Measurements from ENCODE around the gene MTCL3.

MTCL3 gene

DNA sequence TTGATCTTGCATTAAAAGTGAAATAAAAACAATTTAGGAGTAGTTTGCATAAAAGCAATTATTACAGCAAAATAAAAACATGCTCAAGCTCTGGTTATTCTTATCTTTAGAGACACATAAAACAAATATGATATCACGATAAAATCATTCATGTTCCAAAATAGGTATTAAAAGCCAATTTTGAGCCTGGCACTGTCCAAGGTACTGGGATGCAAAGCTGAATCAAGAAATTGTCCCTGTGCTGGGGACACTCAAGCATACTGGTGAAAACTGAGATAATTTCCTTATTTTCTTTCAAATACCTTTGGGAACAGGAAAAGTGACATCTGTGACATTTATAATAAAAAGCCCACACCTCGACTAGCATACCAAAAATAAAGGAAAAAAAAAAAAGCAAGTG is 931 bp upstream of the MTCL3 start:
- no peaks in the 10 kb centered on the region for H3K36me3 ChIP-seq
- no peak overlapping the region for H3K4me3 ChIP-seq
- no peak overlapping the region for H3K27ac ChIP-seq
- no peaks in the 10 kb centered on the region for H3K4me1 ChIP-seq
- H3K27me3 ChIP-seq, result no peaks in the 10 kb centered on the region
- DNase-seq, result peak in 1 of 2 experiments; percentile 41
- 0 out of 2 replicates have a peak, but pooled peaks cover 2% of the 10 kb centered on the region for H3K9me3 ChIP-seq (replicated peaks)

DNA sequence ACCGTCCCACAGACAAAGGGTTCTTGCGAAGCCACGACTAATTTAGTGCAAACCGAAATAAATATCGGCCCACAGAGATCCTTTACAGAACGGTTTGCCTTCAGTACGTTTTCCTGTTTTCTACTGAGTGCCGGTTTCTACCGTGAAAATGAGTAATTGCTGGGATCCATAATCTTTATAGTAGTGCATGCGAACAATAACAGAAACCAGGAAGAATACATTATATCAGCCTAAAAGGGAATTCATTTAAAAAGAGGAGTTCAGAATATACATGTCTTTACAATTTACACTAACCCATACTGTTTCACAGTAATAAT is 292 bp upstream of the MTCL3 start:
- H3K36me3 ChIP-seq, result no peaks in the 10 kb centered on the region
- H3K4me1 ChIP-seq, result no peaks in the 10 kb centered on the region
- H3K4me3 ChIP-seq, result peak overlapping the region; percentile 47
- no peaks in the 10 kb centered on the region for H3K27me3 ChIP-seq
- no peak for DNase-seq
- peak overlapping the region; percentile 45 for H3K27ac ChIP-seq
- 0 out of 2 replicates have a peak, but pooled peaks cover 2% of the 10 kb centered on the region for H3K9me3 ChIP-seq (replicated peaks)

DNA sequence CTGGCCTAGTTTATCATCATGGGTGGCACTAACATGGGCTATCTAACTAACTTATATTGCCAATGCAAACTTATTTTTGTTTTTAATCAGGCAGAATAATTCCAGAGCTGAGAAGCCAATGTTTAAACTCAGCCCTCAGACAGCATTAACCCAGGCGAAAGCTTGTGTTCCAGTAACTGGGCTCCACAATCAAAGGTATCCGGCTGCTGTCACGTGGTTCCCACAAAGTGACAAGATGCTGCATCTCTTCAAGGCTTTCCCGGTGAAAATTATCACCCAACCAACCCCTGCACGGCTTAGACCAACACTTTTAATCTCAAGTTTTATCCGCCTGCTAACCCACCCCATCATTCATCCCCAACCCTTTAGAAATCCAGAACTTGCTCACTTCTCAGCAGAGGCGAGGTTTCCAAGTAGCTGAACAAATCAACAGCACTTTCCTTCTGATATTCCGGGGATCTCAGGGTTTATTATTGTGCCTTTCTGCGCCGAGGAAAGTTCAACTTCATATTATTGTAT is 885 bp downstream of the MTCL3 start:
- 0 out of 2 replicates have a peak, but pooled peaks cover 2% of the 10 kb centered on the region for H3K9me3 ChIP-seq (replicated peaks)
- peak overlapping the region; percentile 47 for H3K4me3 ChIP-seq
- no peaks in the 10 kb centered on the region for H3K36me3 ChIP-seq
- peak in 1 of 2 experiments; percentile 5 for DNase-seq
- no peaks in the 10 kb centered on the region for H3K4me1 ChIP-seq
- no peaks in the 10 kb centered on the region for H3K27me3 ChIP-seq
- H3K27ac ChIP-seq, result peak overlapping the region; percentile 18; the same call in 1 of the 2 replicates

DNA sequence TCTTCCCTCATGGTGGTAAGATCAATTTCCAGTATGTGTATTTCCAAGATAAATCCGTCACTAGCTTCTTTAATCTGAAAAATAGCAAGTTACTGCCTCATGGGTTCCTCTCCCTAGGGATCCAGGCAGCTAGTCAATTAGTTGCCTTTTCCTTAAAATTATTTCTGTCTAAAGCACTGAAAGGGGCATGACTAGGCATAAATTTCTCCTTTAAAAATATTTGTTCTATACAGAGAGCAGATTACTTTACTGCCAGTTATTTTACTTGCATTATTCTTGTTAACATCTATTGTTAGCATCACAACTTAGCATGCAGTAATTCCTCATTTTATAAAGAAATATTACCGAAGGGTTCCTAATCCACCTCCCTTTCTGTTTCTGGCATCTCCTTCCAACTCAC is 1.4 kb downstream of the MTCL3 start:
- DNase-seq, result no peak
- Histone ChIP-seq H3K4me1 (no peaks in the 10 kb centered on the region), H3K27me3 (no peaks in the 10 kb centered on the region), H3K36me3 (no peaks in the 10 kb centered on the region), H3K4me3 (no peak overlapping the region), H3K9me3 (replicated peaks) (0 out of 2 replicates have a peak, but pooled peaks cover 2% of the 10 kb centered on the region), H3K27ac (no peak overlapping the region)

DNA sequence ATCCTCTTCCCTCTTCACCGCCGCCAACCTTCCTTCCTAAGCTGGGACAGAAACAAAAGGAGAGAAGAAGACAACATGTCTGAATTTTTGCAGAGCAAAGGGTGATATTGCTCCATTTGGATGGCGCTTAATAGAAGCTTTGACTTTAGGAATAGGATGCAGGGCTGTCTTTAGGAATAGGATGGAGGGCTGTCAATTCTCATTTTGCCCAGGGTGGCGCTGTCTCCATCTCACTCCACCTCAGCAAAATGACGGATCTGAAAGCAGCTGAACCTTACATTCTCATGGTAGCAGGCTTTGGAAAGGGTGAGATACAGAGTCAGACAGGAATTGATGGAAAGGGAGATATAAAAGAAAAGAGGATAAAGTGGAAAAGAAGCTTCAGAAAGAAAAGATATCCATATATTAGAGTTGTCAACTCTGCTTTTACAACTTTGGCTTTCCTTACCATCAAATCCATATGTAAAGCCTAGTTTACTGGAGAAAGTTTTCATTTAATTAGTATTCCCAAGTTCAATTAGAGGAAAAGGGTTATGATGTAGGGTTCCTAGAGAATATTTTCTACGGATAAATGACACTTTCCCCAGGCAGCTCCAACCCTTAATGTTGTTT is 2.4 kb downstream of the MTCL3 start:
- DNase-seq, result peak; percentile 51 to 81
- H3K27ac ChIP-seq, result peak overlapping the region; percentile 59
- no peaks in the 10 kb centered on the region for H3K36me3 ChIP-seq
- no peaks in the 10 kb centered on the region for H3K4me1 ChIP-seq
- 0 out of 2 replicates have a peak, but pooled peaks cover 2% of the 10 kb centered on the region for H3K9me3 ChIP-seq (replicated peaks)
- peak overlapping the region; percentile 70 for H3K4me3 ChIP-seq
- H3K27me3 ChIP-seq, result no peaks in the 10 kb centered on the region

DNA sequence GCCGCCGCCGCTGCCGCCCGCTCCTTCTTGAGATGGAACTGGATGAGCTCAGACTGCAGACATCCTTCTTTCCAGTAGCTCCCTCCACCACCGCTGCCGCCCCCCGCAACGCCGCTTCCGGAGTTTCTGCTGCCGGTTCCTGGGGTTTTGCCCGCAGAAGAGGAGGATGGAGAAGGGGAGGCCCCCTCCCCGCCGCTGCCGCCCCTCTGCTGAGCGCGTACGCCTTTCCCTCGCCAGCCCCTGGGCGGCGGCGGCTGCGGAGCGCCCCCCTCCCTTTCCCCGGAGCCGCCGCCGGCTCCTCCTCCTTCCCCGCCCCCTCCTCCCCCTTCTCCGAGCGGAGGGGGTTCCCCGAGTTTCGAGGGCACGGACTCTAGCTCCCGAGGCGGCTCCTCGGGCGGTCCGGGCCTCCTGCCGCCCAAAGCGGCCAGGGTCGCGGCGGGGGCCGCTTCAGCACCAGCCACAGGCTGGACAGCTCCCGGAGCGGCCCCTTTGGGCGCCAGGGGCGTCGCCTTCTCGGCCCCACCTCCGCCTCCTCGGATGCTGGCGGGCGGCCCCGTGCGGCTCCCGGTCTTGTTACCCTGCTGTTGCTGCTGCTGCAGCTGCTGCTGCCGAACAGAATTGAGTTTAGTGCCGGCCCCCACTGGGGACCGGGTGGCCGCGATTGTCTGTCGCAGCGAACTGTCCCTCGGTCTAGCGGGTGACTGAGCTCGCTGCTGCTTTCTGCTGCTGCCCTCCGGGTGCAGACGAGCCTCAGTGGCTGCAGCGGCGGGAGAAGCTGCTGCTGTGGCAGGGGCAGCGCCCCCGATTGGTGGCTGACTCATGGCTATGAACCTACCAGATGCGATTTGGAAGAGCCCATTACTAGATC is 3.1 kb downstream of the MTCL3 start:
- Histone ChIP-seq H3K4me1 (no peaks in the 10 kb centered on the region), H3K27me3 (no peaks in the 10 kb centered on the region), H3K9me3 (replicated peaks) (no peaks in the 10 kb centered on the region), H3K27ac (peak overlapping the region; percentile 59), H3K36me3 (no peaks in the 10 kb centered on the region), H3K4me3 (peak overlapping the region; percentile 70)
- DNase-seq, result peak; percentile 88

DNA sequence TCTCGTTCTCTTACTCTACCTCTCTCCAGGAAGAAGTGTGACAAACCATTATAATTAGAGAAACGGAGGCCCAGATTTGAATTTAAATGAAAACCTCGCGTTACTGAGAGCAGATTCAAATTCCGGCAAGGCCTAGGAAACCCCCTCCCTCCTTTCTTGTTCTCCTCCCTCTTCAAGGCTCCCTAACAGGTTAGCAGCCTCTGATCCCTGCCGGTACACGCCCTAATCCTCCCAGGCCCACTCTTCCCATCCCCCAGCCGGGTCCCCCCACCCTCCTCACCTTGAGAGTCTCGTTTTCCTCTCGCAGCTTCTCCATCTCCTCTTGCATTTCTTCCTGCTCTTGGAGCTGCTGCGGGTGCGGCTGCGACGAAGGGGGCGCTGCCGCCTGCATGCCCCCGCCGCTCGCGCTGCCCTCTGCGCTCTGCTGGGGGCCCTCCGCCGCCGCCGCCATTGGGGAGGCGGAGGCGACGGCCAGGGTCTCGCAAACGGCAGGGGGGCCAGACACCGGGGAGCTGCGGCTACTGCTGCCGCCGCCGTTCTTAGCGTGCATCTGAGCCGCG is 3.8 kb downstream of the MTCL3 start:
- no peak for DNase-seq
- peak overlapping the region; percentile 70 for H3K4me3 ChIP-seq
- H3K27me3 ChIP-seq, result no peaks in the 10 kb centered on the region
- H3K9me3 ChIP-seq (replicated peaks), result no peaks in the 10 kb centered on the region
- H3K4me1 ChIP-seq, result no peaks in the 10 kb centered on the region
- H3K36me3 ChIP-seq, result no peaks in the 10 kb centered on the region
- peak overlapping the region; percentile 59; the same call in 1 of the 2 replicates for H3K27ac ChIP-seq

DNA sequence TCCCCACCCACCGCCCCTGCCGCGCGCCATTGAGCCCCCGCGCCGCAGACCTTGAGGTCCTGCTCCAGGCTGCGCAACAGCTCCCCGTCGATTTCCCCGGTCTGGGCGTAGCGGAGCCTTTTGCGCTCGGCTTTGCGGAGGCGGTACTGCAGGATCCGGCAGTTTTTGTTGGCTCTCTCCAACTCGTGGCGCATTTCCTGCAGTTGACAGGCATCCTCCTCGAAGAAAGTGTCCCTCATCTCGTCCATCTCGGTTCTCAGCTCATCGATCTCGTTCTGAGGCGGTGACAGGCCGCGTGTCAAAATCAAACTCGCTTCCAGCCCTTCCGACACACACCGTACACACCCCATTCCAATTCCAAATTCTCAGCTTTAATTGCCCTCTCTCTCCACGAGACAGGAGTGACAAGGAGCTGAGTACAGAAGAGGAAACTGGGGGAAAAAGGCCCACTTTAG is 4.3 kb downstream of the MTCL3 start:
- Histone ChIP-seq H3K27me3 (no peaks in the 10 kb centered on the region), H3K36me3 (no peaks in the 10 kb centered on the region; the same call in 1 of the 2 replicates), H3K9me3 (replicated peaks) (no peaks in the 10 kb centered on the region), H3K4me1 (no peaks in the 10 kb centered on the region), H3K27ac (no peak overlapping the region), H3K4me3 (peak overlapping the region; percentile 70)
- no peak for DNase-seq

DNA sequence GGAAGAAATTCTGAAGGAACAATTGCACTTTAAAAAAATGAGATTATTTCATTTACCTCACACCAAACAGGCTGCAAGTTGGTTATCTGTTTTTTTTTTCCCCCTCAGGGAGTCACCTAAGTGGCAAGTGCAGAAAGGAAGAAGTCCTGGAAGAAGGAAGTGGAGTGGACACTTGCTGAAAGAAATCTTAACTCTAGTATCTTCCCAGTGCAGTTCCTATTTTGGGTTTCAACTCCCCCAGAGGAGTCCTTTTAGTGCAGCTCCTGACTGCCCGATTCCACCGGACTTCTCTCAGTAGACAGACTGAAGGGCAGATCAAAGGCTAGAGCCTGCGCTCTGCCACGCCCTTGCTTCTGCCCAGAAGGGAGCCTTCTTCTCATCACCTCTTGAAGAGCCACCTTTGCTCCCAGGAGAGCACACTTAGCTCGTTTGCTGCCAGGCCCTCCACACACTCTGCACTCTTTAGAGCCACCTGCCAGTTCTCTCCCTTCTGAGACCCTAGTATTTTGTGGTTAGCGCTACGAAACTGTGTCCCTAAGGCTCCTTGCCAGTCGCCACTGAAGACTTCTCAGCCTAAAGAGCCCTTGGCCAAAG is 4.9 kb downstream of the MTCL3 start:
- no peak for DNase-seq
- Histone ChIP-seq H3K4me3 (no peak overlapping the region), H3K9me3 (replicated peaks) (no peaks in the 10 kb centered on the region), H3K27ac (no peak overlapping the region), H3K4me1 (no peaks in the 10 kb centered on the region), H3K36me3 (no peaks in the 10 kb centered on the region; the same call in 1 of the 2 replicates), H3K27me3 (no peaks in the 10 kb centered on the region)

DNA sequence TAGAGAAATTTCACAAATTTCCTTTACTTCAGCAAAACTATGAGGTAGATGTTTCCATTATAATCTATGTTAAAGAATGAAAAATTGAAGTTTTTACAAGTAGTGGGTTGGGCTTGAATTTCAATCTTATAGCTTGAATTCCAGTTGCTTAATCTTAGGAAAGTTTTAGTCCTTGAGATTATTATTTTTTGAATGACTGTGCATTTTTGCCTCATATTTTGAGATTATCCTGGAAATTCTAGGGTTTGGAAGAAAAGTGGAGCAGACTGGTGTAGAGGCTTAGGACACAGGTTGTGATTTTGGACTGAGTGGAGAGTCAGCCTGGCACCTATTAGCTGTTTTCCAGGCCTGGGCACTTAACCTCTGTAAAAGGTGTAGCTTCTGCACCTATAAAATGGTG is 5.7 kb downstream of the MTCL3 start:
- H3K9me3 ChIP-seq (replicated peaks), result no peaks in the 10 kb centered on the region
- H3K27ac ChIP-seq, result no peak overlapping the region
- DNase-seq, result no peak
- H3K36me3 ChIP-seq, result no peaks in the 10 kb centered on the region; the same call in 1 of the 2 replicates
- H3K27me3 ChIP-seq, result no peaks in the 10 kb centered on the region
- H3K4me3 ChIP-seq, result no peak overlapping the region
- no peaks in the 10 kb centered on the region for H3K4me1 ChIP-seq

DNA sequence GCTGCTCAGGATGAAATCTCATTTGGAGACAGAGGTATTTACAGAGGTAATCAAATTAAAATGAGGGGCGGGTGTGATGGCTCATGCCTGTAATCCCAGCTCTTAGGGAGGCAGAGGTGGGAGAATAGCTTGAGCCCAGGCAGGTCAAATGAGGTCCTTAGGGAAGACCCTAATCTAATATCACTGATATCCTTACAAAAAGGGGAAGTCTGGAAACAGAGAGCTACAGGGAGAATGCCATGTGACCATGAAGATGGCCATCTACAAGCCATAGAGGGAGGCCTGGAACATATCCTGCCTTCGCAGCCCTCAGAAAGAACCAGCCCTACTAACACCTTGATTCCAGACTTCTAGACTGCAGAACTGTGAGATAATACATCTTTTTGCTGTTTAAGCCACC is 8.3 kb downstream of the MTCL3 start:
- Histone ChIP-seq H3K4me1 (no peaks in the 10 kb centered on the region), H3K4me3 (no peak overlapping the region), H3K27me3 (no peaks in the 10 kb centered on the region), H3K36me3 (no peaks in the 10 kb centered on the region; the same call in 1 of the 2 replicates), H3K27ac (no peak overlapping the region), H3K9me3 (replicated peaks) (no peaks in the 10 kb centered on the region)
- no peak for DNase-seq

DNA sequence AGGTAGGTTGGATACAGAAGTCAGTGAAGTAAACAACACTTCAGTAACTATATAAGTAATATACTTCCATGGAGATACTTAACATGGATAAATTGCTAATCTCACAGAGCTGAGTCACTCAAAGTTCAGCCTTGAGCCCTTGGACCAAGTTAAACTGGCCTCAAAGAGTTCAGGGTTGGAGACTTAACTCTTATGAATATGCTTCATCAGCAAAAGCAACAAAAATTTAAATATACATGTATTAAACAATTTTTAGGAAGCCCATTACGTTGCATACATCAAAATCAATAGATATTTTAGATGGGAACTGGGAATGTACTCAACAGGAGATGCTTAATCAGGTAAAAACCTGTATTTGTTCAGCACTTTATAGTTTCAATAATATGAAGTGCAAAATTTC is 12.2 kb downstream of the MTCL3 start:
- Histone ChIP-seq H3K9me3 (replicated peaks) (no peaks in the 10 kb centered on the region), H3K27me3 (no peaks in the 10 kb centered on the region), H3K36me3 (no peaks in the 10 kb centered on the region; the same call in 1 of the 2 replicates), H3K27ac (no peak overlapping the region), H3K4me1 (no peaks in the 10 kb centered on the region), H3K4me3 (no peak overlapping the region)
- no peak for DNase-seq

DNA sequence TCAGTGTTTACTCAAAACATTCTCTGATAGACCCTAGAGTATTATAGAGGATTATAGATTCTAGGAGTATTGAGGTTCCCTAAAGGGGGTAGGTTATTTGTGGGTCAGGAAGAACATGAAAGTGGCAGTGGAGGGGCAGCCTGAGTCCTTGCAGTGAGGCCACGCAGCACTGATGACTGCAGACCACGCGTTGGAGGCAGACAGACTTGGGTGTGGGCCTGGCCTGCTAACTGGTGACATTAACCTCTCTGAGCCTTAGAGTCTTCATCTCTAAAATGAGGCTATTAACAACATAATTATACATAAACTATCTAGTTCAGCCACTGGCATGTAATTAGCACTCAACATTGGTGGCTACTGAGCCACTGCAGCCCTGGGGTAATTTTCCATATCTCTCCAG is 16.1 kb downstream of the MTCL3 start:
- Histone ChIP-seq H3K4me3 (no peak overlapping the region), H3K36me3 (no peaks in the 10 kb centered on the region), H3K27me3 (no peaks in the 10 kb centered on the region), H3K9me3 (replicated peaks) (no peaks in the 10 kb centered on the region), H3K4me1 (no peaks in the 10 kb centered on the region), H3K27ac (no peak overlapping the region)
- DNase-seq, result no peak

DNA sequence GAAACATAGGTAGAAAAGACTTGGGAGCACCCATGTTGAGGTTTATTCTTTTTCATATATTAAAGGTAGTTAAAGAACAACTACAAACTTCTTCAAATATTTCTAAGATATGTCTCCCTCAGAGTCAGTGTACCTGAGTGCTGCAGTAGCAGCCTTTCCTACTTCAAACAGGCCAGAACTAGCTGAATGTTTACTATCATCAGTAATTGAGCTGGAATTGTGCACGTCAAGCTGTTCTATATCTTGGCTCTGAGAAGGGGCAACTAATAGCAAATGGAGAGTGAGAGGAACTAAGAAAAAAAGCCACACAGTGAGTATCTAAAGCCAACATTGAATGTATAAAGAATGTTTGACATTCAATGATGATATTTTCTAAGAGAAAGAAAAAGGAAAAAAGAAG is 21.7 kb downstream of the MTCL3 start:
- no peaks in the 10 kb centered on the region for H3K27me3 ChIP-seq
- no peaks in the 10 kb centered on the region for H3K4me1 ChIP-seq
- H3K36me3 ChIP-seq, result no peaks in the 10 kb centered on the region
- H3K4me3 ChIP-seq, result no peak overlapping the region
- no peaks in the 10 kb centered on the region for H3K9me3 ChIP-seq (replicated peaks)
- H3K27ac ChIP-seq, result no peak overlapping the region
- no peak for DNase-seq

DNA sequence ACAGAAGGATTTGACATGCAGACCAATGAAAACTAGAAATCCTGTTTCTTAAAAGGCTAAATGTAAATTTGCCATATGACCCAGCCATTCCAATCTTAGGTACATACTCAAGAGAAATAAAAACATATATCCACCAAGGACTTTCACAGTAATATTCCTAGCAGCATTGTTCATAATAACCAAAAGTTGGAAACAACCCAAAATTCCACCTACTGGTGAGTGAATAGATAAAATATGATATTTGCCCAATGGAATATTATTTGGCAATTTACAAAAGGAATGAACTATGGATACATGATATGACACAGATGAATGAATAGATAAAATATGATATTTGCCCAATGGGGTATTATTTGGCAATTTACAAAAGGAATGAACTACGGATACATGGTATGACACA is 22.7 kb downstream of the MTCL3 start:
- H3K36me3 ChIP-seq, result no peaks in the 10 kb centered on the region
- DNase-seq, result no peak
- H3K4me1 ChIP-seq, result no peaks in the 10 kb centered on the region
- H3K4me3 ChIP-seq, result no peak overlapping the region
- H3K27me3 ChIP-seq, result no peaks in the 10 kb centered on the region
- H3K9me3 ChIP-seq (replicated peaks), result no peaks in the 10 kb centered on the region
- H3K27ac ChIP-seq, result no peak overlapping the region

All from SJCRH30 (cell line).